ENCODE results near the gene ZNF687.

ZNF687 gene

DNA sequence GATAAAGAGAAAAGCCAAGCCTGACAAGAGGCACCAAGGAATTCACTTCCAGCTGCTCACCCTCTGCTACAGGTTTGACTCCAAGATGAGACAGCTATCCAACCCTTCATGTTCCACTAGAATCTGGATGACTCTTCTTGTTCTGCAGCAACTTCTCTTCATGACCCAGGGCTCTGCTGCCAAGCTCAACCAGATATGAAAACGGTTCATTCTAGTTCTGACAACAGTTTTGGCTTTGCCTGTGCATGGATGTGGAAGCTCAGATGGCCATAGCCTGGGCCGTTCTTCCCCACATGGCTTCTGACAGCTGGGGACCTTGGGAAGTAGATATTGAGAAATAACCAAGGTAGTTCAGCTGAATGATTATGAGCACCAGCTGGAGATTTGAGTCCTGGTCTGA, 31.4 kb downstream of the ZNF687 start:
- no peak for DNase-seq

DNA sequence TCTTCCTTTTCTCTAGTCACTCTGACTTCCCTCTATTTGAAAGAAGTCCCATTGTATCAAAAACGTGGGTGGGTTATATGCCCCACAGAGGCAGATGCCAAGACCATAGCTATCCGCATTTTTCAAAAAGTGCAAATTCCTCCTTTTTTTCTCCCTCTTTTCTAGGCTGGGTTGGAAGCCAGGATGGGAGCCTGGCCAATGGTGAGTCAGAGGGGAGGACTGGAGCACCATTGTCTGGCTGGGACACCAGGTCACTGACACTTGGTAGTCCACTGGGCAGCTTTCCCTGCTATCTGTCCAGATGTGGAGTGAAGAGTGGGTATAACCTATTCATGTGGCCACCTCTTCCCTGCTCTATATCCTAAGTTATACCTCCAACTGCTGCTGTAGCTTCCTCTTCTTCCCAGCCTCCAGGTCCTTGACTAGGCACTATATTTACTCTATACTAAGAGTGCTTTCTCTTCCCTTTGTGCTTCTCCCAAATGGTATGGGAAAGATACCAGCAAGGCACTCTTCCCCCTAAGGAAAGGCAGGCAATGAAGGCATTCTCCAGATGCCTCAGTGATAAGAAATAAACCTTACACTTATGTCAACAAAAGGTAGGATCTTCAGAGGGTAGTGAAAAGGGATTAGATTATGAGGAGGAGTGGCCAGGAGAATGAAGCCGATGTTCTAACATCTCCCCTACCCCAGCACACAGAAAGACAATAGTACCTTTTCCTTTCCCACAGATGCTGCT, 32.2 kb downstream of the ZNF687 start:
- DNase-seq, result peak; percentile 90

- no peak for DNase-seq
Measured at GRCh38 chr1:151315565-151316235, 33.6 kb downstream of the ZNF687 start.

GRCh38 chr1:151318975-151319374, 36.9 kb downstream of the ZNF687 start:
- DNase-seq, result no peak

GRCh38 chr1:151324390-151324930, 42.4 kb downstream of the ZNF687 start:
- DNase-seq, result no peak

- DNase-seq, result peak; percentile 49
Measured at GRCh38 chr1:151325231-151325630, 43.1 kb downstream of the ZNF687 start.

DNA sequence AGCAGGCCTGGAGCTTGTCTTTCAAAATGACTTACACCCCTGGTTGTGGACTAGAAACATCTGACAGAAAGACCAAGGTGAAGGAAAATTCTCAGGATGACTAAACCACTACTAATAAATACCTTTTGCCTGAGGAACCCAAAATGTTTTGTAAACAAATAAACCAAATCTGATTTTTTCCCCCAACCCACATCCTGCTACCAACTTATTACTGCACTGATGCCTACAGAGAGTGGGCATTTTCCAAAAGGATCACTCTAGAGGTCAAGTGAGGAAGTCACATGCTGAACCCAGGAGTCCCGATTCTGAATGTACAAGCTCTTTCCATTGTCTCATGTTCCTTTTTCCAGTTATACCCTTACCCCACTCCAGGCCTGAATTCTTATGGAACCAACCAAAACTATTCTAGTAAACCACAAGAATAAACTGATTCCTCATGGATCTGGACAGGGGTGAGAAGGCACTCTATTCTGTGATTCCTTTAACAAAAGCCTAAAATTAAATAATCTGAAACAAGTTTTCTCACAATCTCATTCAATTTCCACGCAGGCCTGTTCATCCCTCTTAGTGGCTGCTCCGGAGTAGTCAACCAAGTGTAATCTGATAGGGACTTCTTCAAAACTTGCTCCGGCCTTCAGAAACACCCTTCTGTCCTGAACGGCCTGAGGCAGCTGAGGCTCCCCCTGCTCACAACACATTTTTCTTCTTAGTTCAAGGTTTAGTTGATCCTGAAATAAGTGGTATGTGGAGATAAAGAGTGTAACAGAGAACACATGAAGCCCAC, 43.7 kb downstream of the ZNF687 start:
- DNase-seq, result peak; percentile 38

- peak; percentile 62 for DNase-seq
Measured at GRCh38 chr1:151326619-151327222, 44.6 kb downstream of the ZNF687 start.

DNA sequence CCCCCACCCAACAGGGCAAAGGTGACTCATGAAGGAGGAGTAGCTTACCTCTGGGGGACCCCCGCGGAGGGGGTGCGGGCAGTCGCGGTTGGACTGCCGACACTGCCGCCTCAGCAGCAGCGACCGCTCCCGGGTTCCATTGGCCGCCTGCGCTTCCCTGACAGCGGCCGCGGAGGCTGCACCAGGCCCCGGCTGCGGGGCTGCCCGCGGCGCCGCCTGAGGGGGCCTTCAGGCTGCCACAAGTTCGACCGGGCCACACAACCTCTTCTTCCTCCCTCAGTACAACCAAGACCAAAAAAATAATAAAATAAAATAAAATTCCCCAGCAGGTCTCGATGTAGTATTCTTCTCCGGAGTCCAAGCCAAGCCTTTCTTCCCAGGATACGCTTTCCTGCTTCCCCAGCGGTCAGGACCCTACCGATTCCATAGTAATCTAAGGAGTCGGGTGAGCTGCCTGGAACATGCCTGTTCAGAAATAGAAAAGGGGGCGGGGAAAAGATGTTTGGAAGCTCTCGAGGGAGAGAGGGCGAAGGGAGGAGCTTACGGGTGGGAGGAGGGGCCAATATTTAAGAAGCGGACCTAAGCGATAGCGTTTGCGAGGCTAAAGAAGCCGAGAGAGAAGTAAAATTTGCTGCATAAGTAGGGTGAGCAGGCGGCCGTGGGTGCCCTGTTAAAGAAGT, 45.3 kb downstream of the ZNF687 start, which contains the start of gene PI4KB:
PI4KB (minus strand) TSS at position 194 of the 680 bp plus-strand sequence. CDS start 10,935 bp downstream, outside the sequence.
- DNase-seq, result peak; percentile 99

DNA sequence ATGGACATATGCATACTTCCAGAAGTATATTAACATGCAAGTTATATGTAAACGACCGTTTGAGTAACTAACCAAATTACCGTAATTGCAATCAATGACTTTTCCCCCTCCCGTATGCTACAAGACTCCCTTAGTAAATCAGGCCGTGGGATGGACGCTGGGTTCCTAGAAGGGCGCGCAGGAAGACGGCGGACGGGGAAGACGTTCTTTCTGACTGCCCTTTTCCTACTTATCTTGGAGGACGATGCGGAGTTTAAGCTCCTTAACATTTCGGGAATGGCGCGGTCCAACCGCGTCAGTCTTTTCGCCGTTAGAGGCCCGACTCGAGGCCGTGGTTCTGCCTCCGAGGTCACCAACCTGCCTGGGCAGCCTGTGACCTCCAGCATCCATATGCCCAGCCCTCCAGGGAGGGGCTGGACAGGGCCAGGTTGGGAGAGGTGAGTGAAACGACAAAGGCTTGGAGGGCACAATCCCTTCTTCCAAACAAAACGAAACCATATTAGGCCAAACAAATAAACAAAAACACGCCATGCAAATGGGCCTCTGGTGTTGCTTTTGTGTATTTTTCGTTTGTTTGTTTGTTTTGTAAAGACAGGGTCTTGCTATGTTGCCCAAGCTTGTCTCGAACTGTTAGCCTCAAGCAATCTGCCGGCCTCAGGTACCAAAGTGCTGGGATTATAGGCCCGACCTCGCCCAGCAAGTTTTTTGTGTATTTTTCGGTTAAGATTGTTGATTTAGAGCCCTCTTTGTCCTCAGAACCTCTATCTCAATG, 46.0 kb downstream of the ZNF687 start:
- DNase-seq, result no peak

DNA sequence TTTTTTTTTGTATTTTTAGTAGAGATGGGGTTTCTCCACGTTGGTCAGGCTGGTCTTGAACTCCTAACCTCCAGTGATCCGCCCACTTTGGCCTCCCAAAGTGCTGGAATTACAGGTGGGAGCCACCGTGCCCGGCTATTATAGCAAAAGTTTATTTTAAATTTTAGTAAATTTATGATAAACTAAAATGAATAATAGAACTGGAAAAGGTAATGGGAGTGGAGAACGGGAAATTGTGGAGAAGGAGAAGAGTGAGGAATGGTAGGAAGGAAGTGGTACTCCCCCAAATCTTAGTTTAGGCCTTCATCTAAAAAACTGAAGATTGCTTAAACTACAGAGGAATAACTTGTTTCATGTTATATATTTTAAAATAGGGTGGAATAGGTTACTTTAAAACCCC, 52.7 kb downstream of the ZNF687 start:
- DNase-seq, result no peak

DNA sequence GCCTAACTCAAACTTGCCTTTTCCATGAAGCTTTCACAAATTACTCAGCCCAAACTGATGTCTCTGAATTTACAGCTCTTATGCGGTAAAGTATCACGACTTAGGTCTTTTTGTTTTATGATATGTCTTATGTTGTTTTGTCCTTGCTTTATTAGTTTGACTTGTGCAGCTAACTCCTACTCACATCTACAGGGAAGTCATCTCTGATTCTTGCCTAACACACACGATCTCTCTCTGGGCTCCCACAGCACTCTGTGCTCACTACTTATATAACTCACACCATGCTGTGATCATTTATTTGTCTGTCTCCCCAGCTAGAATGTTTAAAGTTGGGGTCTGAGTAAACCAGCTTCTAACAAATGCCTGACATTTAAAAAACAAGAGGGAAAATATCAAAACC, 54.5 kb downstream of the ZNF687 start:
- no peak for DNase-seq

DNA sequence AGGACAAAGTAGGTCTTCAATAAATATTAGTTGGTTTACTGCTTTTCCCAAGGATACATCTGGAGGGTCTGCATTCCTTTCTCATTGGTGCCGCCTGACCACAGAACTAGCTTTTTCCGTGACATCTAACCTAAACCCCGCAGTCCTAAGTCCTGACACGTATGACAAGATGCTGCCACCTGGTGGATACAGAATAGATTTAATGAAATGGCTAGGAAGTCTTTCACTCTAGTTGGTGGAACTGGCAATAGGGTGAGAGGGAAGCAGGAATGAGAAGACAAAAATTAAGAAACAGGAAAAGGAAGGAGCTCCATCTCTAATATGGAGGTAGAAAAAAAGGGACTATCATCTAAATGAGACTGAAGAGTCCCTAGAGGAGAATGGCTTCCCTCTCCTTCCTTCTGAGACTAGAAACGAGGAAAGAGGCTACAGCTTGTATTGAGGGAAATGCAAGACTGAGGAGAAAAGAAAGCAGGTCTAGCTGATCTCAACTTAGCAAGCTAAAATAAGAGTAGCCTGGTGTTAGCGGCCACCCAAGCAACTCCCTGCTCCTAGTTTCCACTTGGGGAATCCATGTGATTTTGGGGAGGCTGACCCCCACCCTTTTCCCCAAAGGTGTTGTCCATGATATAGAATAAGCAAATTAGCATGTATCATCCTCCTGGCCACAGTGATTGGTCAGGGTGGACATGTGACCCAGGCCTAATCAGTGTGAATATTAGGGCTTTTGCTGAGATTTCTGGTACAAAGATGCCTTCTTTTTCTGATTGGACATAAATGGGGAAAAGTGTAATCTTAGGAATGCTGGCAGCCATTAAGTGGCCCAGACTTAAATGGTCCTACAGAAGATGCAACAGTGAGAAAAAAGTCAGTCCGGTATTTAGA, 59.0 kb downstream of the ZNF687 start:
- peak; percentile 88 for DNase-seq

All from EL (cell line).